IMR-90 (cell line): ENCODE measurements around the gene GADL1. TPM values are rescaled to one million over a fixed set of nuclear protein-coding genes. Genes with fewer than 3 reads are reported as not detected.
A peak's percentile ranks its signal among the peaks of the same experiment; 100 is the strongest.

ENCODE experiments used
- ATAC-seq: fragments of 200-7000 bp; cut with Tn5 transposase; 2 replicates; pipeline ENCODE4 v1.9.1; 2020; ENCODE audit warnings: low read depth, mild to moderate bottlenecking, moderate library complexity
- BruUV-seq: library from RNA; stranded (reverse); fragments of 400-500 nt; replicated peaks from 2 replicates; lab custom pipeline; 2021; lab: Mats Ljungman, UMichigan
- CTCF ChIA-PET: fragments of 300-600 bp; formaldehyde crosslinking; extraction: SDS; loops from one replicate; lab custom pipeline; 2021; ENCODE audit warnings: antibody characterized with exemption; lab: Yijun Ruan, JAX
- POLR2A ChIA-PET: fragments of 300-600 bp; sonication (Branson Sonifier 250); formaldehyde crosslinking; loops from one replicate; lab custom pipeline; 2022; ENCODE audit warnings: antibody characterized with exemption; ENCODE audit not compliant: unreplicated experiment; lab: Charles Lee
- DNase-seq: peaks from one replicate; pipeline ENCODE4 v3.0.0; 2013
- H2AFZ ChIP-seq: replicated peaks from 2 replicates; pipeline ENCODE3; 2013; ENCODE audit warnings: low read length, mild to moderate bottlenecking; ENCODE audit not compliant: poor library complexity
- H2AK5ac ChIP-seq: 2 replicates; pipeline ENCODE4 v1.6.1; 2013; ENCODE audit warnings: low read depth, low read length, inconsistent platforms
- H2AK9ac ChIP-seq: replicated peaks from 2 replicates; pipeline ENCODE3; 2013; ENCODE audit warnings: mild to moderate bottlenecking, low read depth, low read length, moderate library complexity; ENCODE audit not compliant: poor library complexity
- H2BK120ac ChIP-seq: 2 replicates; pipeline ENCODE4 v1.6.1; 2013; ENCODE audit warnings: low read depth, low read length, inconsistent platforms
- H2BK15ac ChIP-seq: 3 replicates; pipeline ENCODE4 v1.6.1; 2013; ENCODE audit warnings: low read depth, low read length, inconsistent platforms
- H2BK20ac ChIP-seq: 2 replicates; pipeline ENCODE4 v1.6.1; 2013; ENCODE audit warnings: low read depth, mild to moderate bottlenecking, inconsistent platforms, low read length, moderate library complexity
- H2BK5ac ChIP-seq: 2 replicates; pipeline ENCODE4 v1.6.1; 2013; ENCODE audit warnings: mild to moderate bottlenecking, low read depth, low read length, inconsistent platforms; ENCODE audit not compliant: poor library complexity, severe bottlenecking
- H3K14ac ChIP-seq: replicated peaks from 2 replicates; pipeline ENCODE4 v1.6.1; 2013; ENCODE audit warnings: low read depth, low read length, inconsistent platforms
- H3K18ac ChIP-seq: 2 replicates; pipeline ENCODE4 v1.6.1; 2013; ENCODE audit warnings: low read depth, low read length, control low read depth
- H3K23ac ChIP-seq: 2 replicates; pipeline ENCODE4 v1.6.1; 2013; ENCODE audit warnings: low read depth, low read length, inconsistent platforms
- H3K27ac ChIP-seq: 2 replicates; pipeline ENCODE4 v1.5.1; 2013; ENCODE audit warnings: mild to moderate bottlenecking, control low read depth, low read length; ENCODE audit not compliant: insufficient read depth
- H3K27me3 ChIP-seq: 2 replicates; pipeline ENCODE4 v1.6.1; 2013; ENCODE audit warnings: low read length; ENCODE audit not compliant: control insufficient read depth, insufficient read depth
- H3K36me3 ChIP-seq: 2 replicates; pipeline ENCODE4 v1.6.1; 2013; ENCODE audit warnings: low read length, mixed read lengths; ENCODE audit not compliant: control insufficient read depth, insufficient read depth
- H3K4ac ChIP-seq: 2 replicates; pipeline ENCODE4 v1.6.1; 2013; ENCODE audit warnings: low read depth, low read length, inconsistent platforms
- H3K4me1 ChIP-seq: 2 replicates; pipeline ENCODE4 v1.6.1; 2013; ENCODE audit warnings: low read length, mixed read lengths; ENCODE audit not compliant: control insufficient read depth, insufficient read depth
- H3K4me2 ChIP-seq: 2 replicates; pipeline ENCODE4 v1.6.1; 2013; ENCODE audit warnings: low read depth, mild to moderate bottlenecking, control low read depth, low read length, moderate library complexity
- H3K4me3 ChIP-seq: 2 replicates; pipeline ENCODE4 v1.5.1; 2013; ENCODE audit warnings: low read depth, mild to moderate bottlenecking, control low read depth, low read length, moderate library complexity; ENCODE audit not compliant: insufficient read depth
- H3K56ac ChIP-seq: 2 replicates; pipeline ENCODE4 v1.6.1; 2013; ENCODE audit warnings: low read length, inconsistent platforms; ENCODE audit not compliant: insufficient read depth; ENCODE audit errors: extremely low read depth
- H3K79me1 ChIP-seq, 2 experiments: 2 replicates each; pipeline ENCODE4 v1.6.1; 2013; ENCODE audit warnings: low read length in 2 of 2, inconsistent platforms in 1 of 2, low read depth in 1 of 2
- H3K9ac ChIP-seq: 2 replicates; pipeline ENCODE4 v1.6.1; 2013; ENCODE audit warnings: low read depth, low read length, control low read depth
- H3K9me1 ChIP-seq: 2 replicates; pipeline ENCODE4 v1.6.1; 2013; ENCODE audit warnings: low read length, inconsistent platforms; ENCODE audit not compliant: insufficient read depth
- H3K9me3 ChIP-seq: 2 replicates; pipeline ENCODE4 v1.6.1; 2013; ENCODE audit warnings: low read length; ENCODE audit not compliant: control insufficient read depth, insufficient read depth
- H4K20me1 ChIP-seq: 2 replicates; pipeline ENCODE4 v1.6.1; 2013; ENCODE audit warnings: low read length, inconsistent platforms; ENCODE audit not compliant: insufficient read depth
- H4K5ac ChIP-seq: 2 replicates; pipeline ENCODE4 v1.6.1; 2013; ENCODE audit warnings: mild to moderate bottlenecking, low read depth, low read length, control low read depth
- H4K8ac ChIP-seq, 2 experiments: 2 replicates each; pipeline ENCODE4 v1.6.1; 2013; ENCODE audit warnings: low read depth in 2 of 2, low read length in 2 of 2, control low read depth in 1 of 2, inconsistent platforms in 1 of 2
- H4K91ac ChIP-seq: 2 replicates; pipeline ENCODE4 v1.6.1; 2013; ENCODE audit warnings: low read depth, low read length, inconsistent platforms; ENCODE audit not compliant: insufficient read depth
- BHLHE40 ChIP-seq: fragments of 150-350 bp; IDR thresholded peaks from 2 replicates; pipeline ENCODE4 v1.6.1; 2016; ENCODE audit warnings: mild to moderate bottlenecking, low read depth, low read length
- CHD1 ChIP-seq: IDR thresholded peaks from 2 replicates; pipeline ENCODE4 v1.6.1; 2012; ENCODE audit warnings: low read depth, low read length, improper control_type of control experiment
- CTCF ChIP-seq: conservative IDR thresholded peaks from 2 replicates; pipeline ENCODE4 v1.5.1; 2012; ENCODE audit warnings: mild to moderate bottlenecking, low read depth, low read length, improper control_type of control experiment
- MAFK ChIP-seq: IDR thresholded peaks from 2 replicates; pipeline ENCODE4 v1.6.1; 2012; ENCODE audit warnings: low read depth, low read length, improper control_type of control experiment
- MAZ ChIP-seq: IDR thresholded peaks from 2 replicates; pipeline ENCODE4 v1.6.1; 2012; ENCODE audit warnings: low read depth, mild to moderate bottlenecking, low read length, improper control_type of control experiment, moderate library complexity, borderline replicate concordance
- NFE2L2 ChIP-seq: fragments of 150-350 bp; IDR thresholded peaks from 2 replicates; pipeline ENCODE4 v1.6.1; 2016; ENCODE audit warnings: low read depth, mild to moderate bottlenecking, low read length
- RAD21 ChIP-seq: IDR thresholded peaks from 2 replicates; pipeline ENCODE4 v1.6.1; 2012; ENCODE audit warnings: low read length, improper control_type of control experiment
- RFX5 ChIP-seq: IDR thresholded peaks from 2 replicates; pipeline ENCODE4 v1.8.0; 2012; ENCODE audit warnings: low read depth, mild to moderate bottlenecking, low read length, moderate library complexity
- USF2 ChIP-seq: fragments of 150-350 bp; IDR thresholded peaks from 2 replicates; pipeline ENCODE4 v1.6.1; 2017; ENCODE audit warnings: mild to moderate bottlenecking, antibody characterized with exemption, low read length, low read depth
- WGBS, 2 experiments: methylation state at CpG; one replicate each; pipeline versions ENCODE4 v1.1.5 to v1.1.7; 2013; ENCODE audit warnings: missing lambda C conversion rate in 2 of 2; ENCODE audit not compliant: insufficient read length in 1 of 2; ENCODE audit errors: extremely low coverage in 2 of 2; 5-methylcytosine and 5-hydroxymethylcytosine counted together
- dilution Hi-C: fragments of 300-500 bp; cut with HindIII; formaldehyde crosslinking; loops from one replicate; pipeline ENCODE4 v1.14.3; 2018; ENCODE audit warnings: low sequenced_read_pairs; ENCODE audit not compliant: unreplicated experiment
- in situ Hi-C: fragments of 300-500 bp; cut with MboI; formaldehyde crosslinking; loops from 3 replicates; pipeline ENCODE4 v1.14.3; 2019; ENCODE audit warnings: low sequenced_read_pairs, inconsistent platforms, mixed read lengths
- intact Hi-C: fragments of 100-400 bp; cut with micrococcal nuclease; formaldehyde crosslinking; loops from 2 replicates; pipeline ENCODE4 v1.10.0; 2022
- polyA plus RNA-seq, 3 experiments: library from polyadenylated mRNA; depleted of rRNA; stranded (reverse); fragments of >200 nt; gene quantifications; 2 replicates each; pipeline ENCODE4 v1.2.3, GENCODE V29; 2012; ENCODE audit warnings: low replicate concordance in 1 of 3
- total RNA-seq: library from RNA; depleted of rRNA; stranded (reverse); fragments of >200 nt; gene quantifications from 2 replicates; pipeline ENCODE4 v1.2.3, GENCODE V29; 2012

Gene GADL1
- total and polyA plus RNA-seq, 2 of the 4 experiments (the other 2 are of a cell fraction), result not detected

- Histone ChIP-seq H3K36me3 (no peaks in the 10 kb centered on the region), H4K8ac (no peak overlapping the region), H3K56ac (no peak overlapping the region), H2AFZ (no peak overlapping the region), H3K27me3 (no peaks in the 10 kb centered on the region), H2BK20ac (no peak overlapping the region), H3K14ac (no peak overlapping the region), H3K4me2 (no peak overlapping the region), H2AK5ac (no peak overlapping the region), H3K27ac (no peak overlapping the region), H2BK15ac (no peak overlapping the region), H2BK5ac (no peak overlapping the region), H3K9me3 (no peaks in the 10 kb centered on the region), H4K5ac (no peak overlapping the region), H3K9ac (no peak overlapping the region), H3K23ac (no peak overlapping the region), H3K18ac (no peak overlapping the region), H3K4me3 (no peak overlapping the region), H3K9me1 (no peaks in the 10 kb centered on the region), H3K4ac (no peak overlapping the region), H2BK120ac (no peak overlapping the region), H3K79me1 (no peaks in the 10 kb centered on the region), H2AK9ac (no peak overlapping the region), H4K91ac (no peak overlapping the region), H4K20me1 (no peaks in the 10 kb centered on the region), H3K4me1 (no peaks in the 10 kb centered on the region)
- in situ Hi-C loops, result no loop called here
- DNase-seq, result peak; percentile 37
- CTCF ChIA-PET, result interaction anchor here (0.5 to 1.6 kb wide), 2 partner anchors 9 to 496 kb away, joined by 3 to 7 read pairs; no protein-coding TSS in a partner anchor
- BruUV-seq, result no TSS peak
- dilution Hi-C loops, result no loop called here
- intact Hi-C loops, result no loop called here
- no peak for ATAC-seq
- no CpG with 5 or more reads among the region's 3 CpGs for WGBS, 2 experiments
- TF ChIP-seq CTCF, result no peak
- no peak for TF ChIP-seq CHD1
- no peak for TF ChIP-seq NFE2L2
- no peak for TF ChIP-seq MAZ
- TF ChIP-seq RAD21, result no peak
- TF ChIP-seq BHLHE40, result no peak
- TF ChIP-seq USF2, result no peak
- TF ChIP-seq RFX5, result no peak
- TF ChIP-seq MAFK, result no peak
- POLR2A ChIA-PET, result no interaction called here
Observed at GRCh38 chr3:30760040-30760695, 134.3 kb downstream of the GADL1 start.
